Stimulated activated memory B cell treated with anti-CD40 and anti-IgM and Interleukin-4, amounts not matched to agents 10 μg/mL and 1 μg/mL and 100 μg/mL, for 72 hours (primary cell): ENCODE measurements around the gene RNF5.

Experiments
- ATAC-seq: fragments of 150-1000 bp; cut with Tn5 transposase; 2 replicates; pipeline ENCODE4 v1.10.0; 2021
- H3K27ac Mint-ChIP-seq: one replicate; pipeline ENCODE4 v1.8.0; 2022; ENCODE audit warnings: mild to moderate bottlenecking, mixed read lengths
- H3K27me3 Mint-ChIP-seq: one replicate; pipeline ENCODE4 v1.8.0; 2022; ENCODE audit warnings: mixed read lengths
- H3K36me3 Mint-ChIP-seq: one replicate; pipeline ENCODE4 v1.8.0; 2022; ENCODE audit warnings: mixed read lengths
- H3K4me1 Mint-ChIP-seq: one replicate; pipeline ENCODE4 v1.8.0; 2022; ENCODE audit warnings: mixed read lengths
- H3K4me3 Mint-ChIP-seq: one replicate; pipeline ENCODE4 v1.8.0; 2022; ENCODE audit warnings: mild to moderate bottlenecking, moderate library complexity, mixed read lengths
- H3K9me3 Mint-ChIP-seq: one replicate; pipeline ENCODE4 v1.8.0; 2022; ENCODE audit warnings: mixed read lengths

Gene RNF5

DNA sequence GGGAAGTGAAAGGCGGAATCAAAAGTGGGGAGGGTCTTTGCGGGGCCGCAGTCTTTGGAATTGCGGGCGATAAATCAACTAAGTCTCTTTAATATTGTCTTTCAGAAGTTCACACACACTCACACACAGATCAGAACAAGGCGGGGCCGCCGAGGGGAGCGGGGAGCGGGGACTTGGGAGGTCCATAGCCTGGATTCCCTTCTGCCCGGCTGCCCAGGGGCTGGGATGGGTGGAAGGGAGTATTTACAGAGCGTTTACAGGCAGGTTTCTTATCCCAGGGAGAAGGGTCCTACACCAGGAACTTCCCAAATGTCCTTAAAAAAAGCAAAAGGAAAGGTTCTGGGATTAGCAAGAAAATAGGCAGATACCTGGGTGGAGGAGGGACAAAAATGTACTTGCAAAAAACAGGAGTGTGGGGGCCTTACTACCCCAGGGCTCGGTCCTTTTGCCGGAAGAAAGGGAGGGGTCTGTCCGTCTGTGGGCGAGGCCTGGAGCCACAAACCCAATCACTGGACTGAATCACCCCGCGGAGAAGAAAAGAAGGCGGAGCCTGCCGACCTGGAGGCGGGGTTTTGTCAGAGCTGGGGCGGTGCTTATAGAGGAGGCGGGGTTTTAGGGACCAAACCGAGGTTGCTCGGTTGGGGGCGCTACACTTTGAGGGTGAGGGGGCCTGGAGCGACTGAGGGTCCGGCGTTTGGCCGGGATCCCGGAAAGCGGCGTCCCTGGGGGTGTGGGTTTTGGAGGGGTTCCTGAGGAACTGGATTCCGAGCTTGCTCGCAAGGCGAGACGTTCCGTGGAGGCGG is 29.7 kb upstream of the RNF5 start:
- no peak for ATAC-seq
- Mint-ChIP-seq H3K9me3 (no peaks in the 10 kb centered on the region), H3K27me3 (peaks cover 74% of the 10 kb centered on the region), H3K36me3 (peaks cover 5% of the 10 kb centered on the region), H3K4me3 (peak overlapping the region; percentile 59), H3K27ac (no peak overlapping the region), H3K4me1 (peaks cover 35% of the 10 kb centered on the region)

DNA sequence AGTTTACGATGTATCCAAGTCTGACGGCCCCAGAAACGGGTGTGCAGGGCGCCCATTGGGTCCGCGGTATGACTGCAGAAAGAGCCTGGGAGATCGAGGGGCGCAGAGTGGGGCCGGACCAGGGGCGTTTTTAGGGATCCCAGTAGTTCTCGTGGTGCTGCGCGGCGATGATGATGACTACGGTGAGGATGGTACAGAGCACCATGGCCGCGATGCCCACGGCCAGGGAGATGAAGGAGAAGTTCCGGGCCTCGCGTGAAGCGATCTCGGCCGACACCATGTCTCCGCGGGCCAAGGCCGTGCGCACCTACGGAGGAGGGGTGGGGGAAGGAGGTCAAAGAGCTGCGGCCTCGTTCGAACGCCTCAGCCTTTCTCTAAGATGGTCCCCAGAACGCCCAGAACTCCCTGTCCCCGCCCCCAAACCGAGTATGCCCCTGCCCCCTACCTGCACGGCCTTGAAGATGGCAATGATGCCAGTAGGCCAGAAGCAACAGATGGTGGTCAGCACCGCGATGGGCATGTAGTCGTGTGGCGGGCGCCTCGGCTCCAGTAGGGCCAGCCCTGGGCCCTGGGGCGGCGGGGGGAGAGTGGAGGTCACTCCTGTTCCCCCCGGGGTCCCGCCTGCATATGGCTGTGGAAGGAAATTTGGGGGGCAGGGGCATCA is 29.0 kb upstream of the RNF5 start:
- peak overlapping the region; percentile 59 for H3K4me3 Mint-ChIP-seq
- H3K36me3 Mint-ChIP-seq: peaks cover 5% of the 10 kb centered on the region
- H3K4me1 Mint-ChIP-seq: peaks cover 43% of the 10 kb centered on the region
- no peak for ATAC-seq
- peaks cover 74% of the 10 kb centered on the region for H3K27me3 Mint-ChIP-seq
- H3K27ac Mint-ChIP-seq: no peak overlapping the region
- no peaks in the 10 kb centered on the region for H3K9me3 Mint-ChIP-seq

DNA sequence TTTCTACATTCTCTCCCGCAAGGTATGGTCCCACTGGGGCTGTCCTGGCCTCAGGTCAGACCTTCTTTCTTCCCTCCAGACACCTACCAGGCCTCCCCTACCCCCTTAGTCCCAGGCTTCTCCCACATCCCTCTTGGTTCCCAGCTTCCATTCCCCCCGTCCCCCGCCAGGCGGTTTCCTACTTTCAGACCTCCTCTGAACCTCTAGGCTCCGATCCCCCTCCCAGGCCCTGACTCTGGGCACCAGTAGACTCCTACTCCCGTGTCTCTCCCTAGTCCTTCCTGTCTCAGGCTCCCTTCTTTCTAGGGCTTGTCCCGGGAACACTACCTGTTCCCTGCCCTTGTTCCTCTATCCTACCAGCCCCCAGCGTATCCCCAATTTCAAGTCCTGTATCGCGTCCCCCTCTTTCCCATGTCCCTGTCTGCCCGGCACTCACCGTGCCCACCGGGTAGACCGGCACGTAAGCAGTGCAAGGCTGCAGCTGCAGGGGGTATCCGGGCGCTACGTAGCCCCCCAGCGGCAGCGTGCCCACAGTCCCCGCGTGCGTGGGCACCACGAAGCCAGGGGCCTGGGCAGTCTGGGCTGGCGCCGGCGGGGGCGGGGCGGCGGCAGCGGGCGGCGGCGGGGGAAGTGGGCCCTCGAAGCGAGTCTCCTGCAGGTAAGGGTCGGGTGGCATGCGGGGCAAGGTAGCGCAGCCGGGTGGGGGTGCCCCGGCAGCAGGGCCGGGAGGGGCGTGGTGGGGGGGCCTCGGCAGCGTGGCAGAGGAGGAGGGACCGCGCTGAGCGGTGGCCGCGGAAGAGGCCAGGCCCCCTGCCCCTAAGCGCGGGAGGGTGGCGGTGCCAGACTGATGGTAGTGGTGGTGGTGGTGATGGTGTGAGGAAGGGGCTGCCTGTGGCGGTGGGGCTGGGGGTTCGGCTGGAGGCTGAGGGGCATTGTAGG is 28.0 kb upstream of the RNF5 start:
- peaks cover 74% of the 10 kb centered on the region for H3K27me3 Mint-ChIP-seq
- H3K27ac Mint-ChIP-seq: no peak overlapping the region
- no peaks in the 10 kb centered on the region for H3K9me3 Mint-ChIP-seq
- peak overlapping the region; percentile 0 for H3K4me3 Mint-ChIP-seq
- H3K36me3 Mint-ChIP-seq: peaks cover 5% of the 10 kb centered on the region
- H3K4me1 Mint-ChIP-seq: peaks cover 52% of the 10 kb centered on the region
- ATAC-seq: no peak

DNA sequence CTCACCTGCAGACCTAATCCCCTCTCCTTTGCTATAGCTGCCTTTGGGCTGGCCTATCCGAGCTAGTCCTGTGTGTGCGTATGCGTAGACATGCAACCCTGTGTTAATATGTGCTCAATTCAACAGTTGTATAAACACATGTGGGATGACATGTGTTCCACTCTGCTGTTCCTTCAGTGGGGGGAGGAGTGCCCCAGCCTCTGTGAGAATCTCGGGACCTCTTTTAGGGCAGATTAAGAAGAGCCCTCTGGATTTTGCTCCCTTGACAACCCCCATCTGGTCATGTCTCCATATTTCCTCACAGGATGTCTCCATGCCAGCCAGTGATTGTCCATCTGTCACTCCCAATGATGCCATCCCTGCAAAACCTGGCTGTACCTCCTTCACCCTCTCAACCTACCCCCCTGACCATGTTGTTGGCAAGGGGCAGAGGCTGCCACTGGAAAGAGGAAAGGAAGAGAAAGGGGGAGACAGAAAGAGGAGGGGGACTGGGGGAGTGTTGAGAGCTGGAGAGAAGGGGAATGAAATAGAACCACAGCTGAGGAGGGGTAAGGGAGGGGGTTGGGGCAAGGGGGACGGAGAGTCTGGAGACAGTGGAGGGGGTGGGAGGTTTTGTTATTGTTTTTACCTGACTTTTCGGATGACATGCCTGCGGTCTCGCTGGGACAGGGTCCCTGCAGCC is 26.9 kb upstream of the RNF5 start:
- Mint-ChIP-seq H3K9me3 (no peaks in the 10 kb centered on the region), H3K27ac (no peak overlapping the region), H3K4me1 (peaks cover 56% of the 10 kb centered on the region), H3K4me3 (no peak overlapping the region), H3K27me3 (peaks cover 72% of the 10 kb centered on the region), H3K36me3 (peaks cover 5% of the 10 kb centered on the region)
- no peak for ATAC-seq

DNA sequence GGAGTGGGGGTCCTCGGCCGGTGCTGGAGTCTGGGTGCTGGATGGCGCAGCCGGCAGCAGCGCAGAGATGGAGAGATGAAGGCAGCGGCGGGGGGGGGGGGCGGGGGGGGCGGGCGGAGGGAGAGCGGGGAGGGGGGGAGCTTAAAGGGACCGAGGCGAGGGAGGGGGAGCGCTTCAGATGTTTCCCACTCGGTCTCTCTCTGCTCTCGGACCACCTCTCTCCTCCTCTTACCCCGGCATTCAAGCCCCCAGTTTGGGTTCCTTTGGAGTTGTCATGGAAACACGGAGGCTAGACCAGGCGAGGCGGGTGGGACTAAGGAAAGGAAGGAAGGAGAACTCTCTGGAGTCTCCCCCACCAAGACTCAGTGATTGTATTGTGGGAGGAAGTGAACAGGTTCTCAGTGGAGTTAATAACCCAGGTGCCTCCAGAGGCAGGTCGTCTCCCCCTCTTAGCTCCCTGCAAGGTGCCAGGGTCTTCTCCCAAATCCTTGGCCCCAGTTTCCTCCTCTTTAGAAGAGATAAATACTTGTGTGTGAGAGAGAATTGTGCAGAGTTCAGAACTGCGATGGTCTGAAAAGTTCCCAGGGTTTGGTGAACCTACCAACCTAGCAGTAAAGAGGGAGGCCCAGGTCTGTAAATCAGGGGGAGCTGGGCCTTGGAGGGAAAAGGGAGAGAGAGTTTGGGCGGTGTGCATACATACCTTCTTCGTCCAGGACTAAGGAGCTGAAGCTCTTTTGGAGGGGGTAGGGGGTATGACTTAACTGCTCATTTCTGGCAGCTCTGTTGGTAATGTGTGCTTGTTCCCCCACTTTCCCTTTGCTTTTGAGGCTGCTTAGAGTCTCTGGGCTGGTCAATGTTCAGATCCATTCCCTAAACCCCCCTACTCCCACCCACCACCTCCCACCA is 26.1 kb upstream of the RNF5 start, which contains the start of gene PRRT1:
Gene PRRT1 (minus strand): TSS at position 77 of the 906 bp plus-strand sequence. CDS start 112 bp downstream, outside the sequence.
- ATAC-seq: no peak
- H3K36me3 Mint-ChIP-seq: peaks cover 5% of the 10 kb centered on the region
- H3K27ac Mint-ChIP-seq: no peak within 1 kb of the TSS
- H3K27me3 Mint-ChIP-seq: peaks cover 64% of the 10 kb centered on the region
- H3K9me3 Mint-ChIP-seq: no peaks in the 10 kb centered on the region
- H3K4me1 Mint-ChIP-seq: peaks cover 56% of the 10 kb centered on the region
- H3K4me3 Mint-ChIP-seq: no peak within 1 kb of the TSS

DNA sequence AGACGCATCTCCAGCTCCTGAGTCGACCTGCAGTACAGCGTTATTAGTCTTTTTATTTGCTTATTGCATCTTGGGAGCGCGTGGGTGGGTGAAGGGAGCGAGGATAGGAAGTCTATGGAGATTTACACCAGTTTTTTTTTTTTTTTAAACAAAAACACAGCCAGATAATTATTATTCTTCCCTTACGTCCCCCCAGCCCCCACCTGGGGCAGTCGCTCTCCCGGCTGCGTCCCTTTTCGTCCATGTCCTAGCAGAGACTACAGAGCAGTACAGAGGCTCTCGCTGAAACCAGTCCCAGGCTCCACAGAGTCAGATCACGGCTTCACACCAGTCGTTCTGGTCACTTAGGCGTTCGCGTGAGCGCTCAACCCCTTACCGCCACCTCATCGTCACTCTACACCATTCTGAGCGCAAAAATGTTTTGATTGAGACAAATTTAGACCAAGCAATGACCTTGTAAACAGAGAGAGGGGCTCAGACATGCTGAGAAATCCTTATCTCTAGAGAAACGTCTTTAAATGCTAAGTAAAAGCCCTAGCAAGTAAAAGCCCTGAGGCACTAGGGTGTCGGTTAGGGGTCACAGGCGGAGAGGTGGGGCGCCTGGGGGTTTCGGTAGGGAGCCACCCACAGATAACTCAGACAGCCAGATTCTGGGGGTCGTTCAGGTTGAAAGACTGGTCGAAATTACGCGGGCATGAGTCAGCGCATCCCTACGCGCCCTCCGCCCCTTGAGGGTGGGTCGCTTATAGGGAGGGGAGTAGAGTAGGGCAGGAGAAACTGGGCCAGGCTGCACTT is 25.2 kb upstream of the RNF5 start:
- H3K9me3 Mint-ChIP-seq: no peaks in the 10 kb centered on the region
- peaks cover 13% of the 10 kb centered on the region for H3K36me3 Mint-ChIP-seq
- no peak for ATAC-seq
- H3K27ac Mint-ChIP-seq: peak overlapping the region; percentile 59
- peaks cover 55% of the 10 kb centered on the region for H3K4me1 Mint-ChIP-seq
- peak overlapping the region; percentile 64 for H3K4me3 Mint-ChIP-seq
- peaks cover 64% of the 10 kb centered on the region for H3K27me3 Mint-ChIP-seq

DNA sequence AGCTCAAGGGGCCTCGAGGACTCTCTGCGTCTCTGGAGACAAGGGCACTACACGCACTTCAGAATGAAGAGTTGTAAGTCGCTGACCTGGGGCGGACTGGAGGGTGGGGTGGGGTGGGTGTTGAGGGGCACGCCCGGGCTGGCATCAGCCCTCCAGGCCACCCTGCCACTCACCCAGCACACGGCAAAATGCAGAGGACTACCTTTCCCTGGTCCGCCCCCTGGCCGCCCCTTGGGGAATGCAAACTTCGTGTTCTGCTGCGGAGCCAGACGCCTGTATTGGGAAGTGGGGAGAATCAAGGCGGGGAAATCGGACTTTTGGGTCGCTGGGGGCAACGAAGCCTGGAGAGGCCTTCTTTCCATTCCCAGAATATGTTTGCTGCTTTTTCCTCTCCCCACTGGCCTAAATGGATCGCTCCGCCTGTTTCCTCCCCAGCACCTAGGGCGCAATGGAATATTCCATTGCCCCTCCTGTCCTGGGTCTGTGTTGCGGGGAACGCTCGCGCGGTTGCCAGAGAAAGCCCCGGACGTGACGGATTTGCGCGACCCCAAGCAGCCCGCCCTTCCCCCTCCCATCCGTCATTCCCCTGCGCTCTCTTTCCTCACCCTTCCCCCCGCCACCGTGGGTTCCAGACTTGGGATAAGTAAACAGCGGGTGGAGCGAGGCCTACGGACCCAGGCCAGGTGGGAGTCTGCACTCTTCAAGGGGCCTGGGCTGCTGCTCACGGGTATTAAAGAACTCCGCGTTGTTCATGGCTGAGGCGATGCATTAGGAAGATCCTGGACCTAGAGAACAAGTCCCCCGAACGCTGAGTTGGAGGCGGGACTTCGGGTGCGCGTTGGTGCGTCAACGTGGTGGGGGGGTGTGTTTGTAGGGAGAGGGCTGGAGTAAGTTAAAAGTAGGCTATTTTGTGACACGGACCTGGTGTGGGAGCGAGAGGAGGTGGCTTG is 24.4 kb upstream of the RNF5 start, which contains the start of gene PPT2:
Gene PPT2 (plus strand): TSS at position 578 of the 950 bp plus-strand sequence. CDS start 454 bp downstream, outside the sequence.
- H3K27ac Mint-ChIP-seq: peak within 1 kb of the TSS; percentile 59
- peak; percentile 77 for ATAC-seq
- peak within 1 kb of the TSS; percentile 82 for H3K4me3 Mint-ChIP-seq
- no peaks in the 10 kb centered on the region for H3K9me3 Mint-ChIP-seq
- H3K36me3 Mint-ChIP-seq: peaks cover 17% of the 10 kb centered on the region
- H3K4me1 Mint-ChIP-seq: peaks cover 46% of the 10 kb centered on the region
- H3K27me3 Mint-ChIP-seq: peaks cover 55% of the 10 kb centered on the region

DNA sequence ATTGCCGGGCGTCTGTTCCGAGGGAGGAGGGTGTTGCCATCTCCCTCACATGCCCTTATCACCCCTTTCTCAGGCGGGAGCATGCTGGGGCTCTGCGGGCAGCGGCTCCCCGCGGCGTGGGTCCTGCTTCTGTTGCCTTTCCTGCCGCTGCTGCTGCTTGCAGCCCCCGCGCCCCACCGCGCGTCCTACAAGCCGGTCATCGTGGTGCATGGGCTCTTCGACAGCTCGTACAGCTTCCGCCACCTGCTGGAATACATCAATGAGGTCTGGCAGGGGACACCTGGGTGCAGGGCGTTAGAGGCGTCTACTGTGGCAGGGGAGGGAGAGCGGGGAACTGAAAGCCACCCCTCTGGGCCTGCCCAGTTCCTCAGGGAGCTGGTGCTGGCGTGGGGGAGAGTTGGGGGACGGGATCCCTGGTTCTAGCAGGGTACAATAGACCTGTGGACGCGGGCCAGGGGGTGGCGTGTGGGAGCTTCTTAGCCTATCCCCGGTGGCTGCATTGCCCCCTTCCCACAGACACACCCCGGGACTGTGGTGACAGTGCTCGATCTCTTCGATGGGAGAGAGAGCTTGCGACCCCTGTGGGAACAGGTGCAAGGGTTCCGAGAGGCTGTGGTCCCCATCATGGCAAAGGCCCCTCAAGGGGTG is 23.6 kb upstream of the RNF5 start:
- peaks cover 47% of the 10 kb centered on the region for H3K27me3 Mint-ChIP-seq
- peaks cover 42% of the 10 kb centered on the region for H3K4me1 Mint-ChIP-seq
- H3K36me3 Mint-ChIP-seq: peaks cover 20% of the 10 kb centered on the region
- peak overlapping the region; percentile 59 for H3K27ac Mint-ChIP-seq
- peak; percentile 88 for ATAC-seq
- peak overlapping the region; percentile 82 for H3K4me3 Mint-ChIP-seq
- no peaks in the 10 kb centered on the region for H3K9me3 Mint-ChIP-seq

DNA sequence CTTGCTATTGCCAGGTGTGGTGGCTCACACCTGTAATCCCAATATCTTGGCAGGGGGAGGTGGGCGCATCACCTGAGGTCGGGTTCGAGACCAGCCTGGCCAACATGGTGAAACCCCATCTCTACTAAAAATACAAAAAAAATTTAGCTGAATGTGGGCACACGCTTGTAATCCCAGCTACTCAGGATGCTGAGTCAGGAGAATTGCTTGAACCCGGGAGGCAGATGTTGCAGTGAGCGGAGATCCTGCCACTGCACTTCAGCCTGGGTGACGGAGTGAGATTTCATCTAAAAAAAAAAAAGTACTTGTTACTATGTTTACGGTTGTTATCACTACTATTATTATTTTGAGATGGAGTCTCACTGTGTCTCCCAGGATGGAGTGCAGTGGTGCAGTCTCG is 21.3 kb upstream of the RNF5 start:
- peaks cover 20% of the 10 kb centered on the region for H3K36me3 Mint-ChIP-seq
- no peaks in the 10 kb centered on the region for H3K9me3 Mint-ChIP-seq
- ATAC-seq: no peak
- no peak overlapping the region for H3K27ac Mint-ChIP-seq
- H3K27me3 Mint-ChIP-seq: peaks cover 25% of the 10 kb centered on the region
- H3K4me3 Mint-ChIP-seq: no peak overlapping the region
- peaks cover 30% of the 10 kb centered on the region for H3K4me1 Mint-ChIP-seq

DNA sequence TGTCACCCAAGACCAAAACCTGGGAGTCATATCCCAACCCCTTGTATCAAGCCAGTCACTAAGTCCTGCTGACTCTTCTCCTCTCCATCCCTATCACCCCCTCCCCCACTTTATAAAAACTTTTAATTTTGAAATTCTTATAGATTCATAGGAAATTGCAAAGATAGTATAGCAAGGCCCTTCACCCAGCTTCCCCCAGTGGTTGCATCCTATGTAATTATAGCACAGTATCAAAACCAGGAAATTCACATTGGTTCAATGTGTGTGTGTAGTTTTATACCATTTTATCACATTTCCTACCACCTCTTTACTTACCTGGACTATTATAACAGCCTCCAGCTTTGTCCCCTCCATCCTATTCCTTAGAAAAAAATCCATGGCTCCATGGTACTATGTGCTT is 20.2 kb upstream of the RNF5 start:
- ATAC-seq: no peak
- Mint-ChIP-seq H3K4me3 (no peak overlapping the region), H3K27ac (no peak overlapping the region), H3K36me3 (peaks cover 28% of the 10 kb centered on the region), H3K4me1 (peaks cover 25% of the 10 kb centered on the region), H3K27me3 (peaks cover 13% of the 10 kb centered on the region), H3K9me3 (no peaks in the 10 kb centered on the region)

DNA sequence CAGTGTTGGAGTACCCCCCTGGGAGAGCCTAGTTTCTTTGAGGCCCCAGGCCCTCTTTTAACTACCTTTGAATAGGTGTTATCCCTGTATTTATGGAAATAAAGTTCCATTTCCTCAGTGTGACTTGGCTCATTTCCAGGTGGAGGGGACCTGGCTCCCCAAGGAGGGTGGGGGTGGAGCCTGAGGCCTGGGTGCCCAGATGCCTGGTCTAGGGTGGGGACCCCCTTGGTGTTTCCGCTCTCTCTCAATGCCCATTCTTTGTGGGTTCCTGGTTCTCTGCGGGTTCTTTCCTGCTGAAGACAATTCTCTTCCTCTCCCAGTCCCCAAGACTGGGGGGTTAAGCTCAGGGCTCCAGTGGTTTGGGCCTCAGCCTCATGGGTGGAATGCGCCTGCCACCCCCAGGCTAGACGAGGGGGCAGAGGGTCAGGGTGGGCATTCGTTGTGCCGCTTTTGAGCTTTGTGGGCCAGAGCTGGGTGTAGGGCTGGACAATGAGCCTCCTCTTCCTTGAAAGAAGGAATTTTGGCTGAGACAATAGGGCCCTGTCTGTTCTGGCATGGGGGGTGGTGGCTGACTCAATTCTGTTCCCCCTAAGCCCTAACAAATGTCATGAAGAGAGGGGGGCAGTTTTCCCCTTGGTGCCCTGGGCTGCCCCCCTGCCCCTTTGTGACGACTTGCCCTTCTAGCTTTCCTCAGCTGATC is 14.5 kb upstream of the RNF5 start:
- Mint-ChIP-seq H3K4me3 (no peak overlapping the region), H3K9me3 (no peaks in the 10 kb centered on the region), H3K36me3 (peaks cover 34% of the 10 kb centered on the region), H3K27me3 (no peaks in the 10 kb centered on the region), H3K4me1 (peaks cover 11% of the 10 kb centered on the region), H3K27ac (no peak overlapping the region)
- no peak for ATAC-seq
